GM12873 (cell line): ENCODE results near the gene OR5K2.

Experiments
- CTCF ChIP-seq: IDR thresholded peaks from 2 replicates; pipeline ENCODE4 v1.5.1; 2012; ENCODE audit warnings: low read depth, mild to moderate bottlenecking, moderate library complexity, low read length, control low read depth; ENCODE audit not compliant: insufficient read depth; ENCODE audit errors: missing control alignments

The OR5K2 gene

GRCh38 chr3:98508582-98508981 lies 11.1 kb downstream of the OR5K2 start:
- TF ChIP-seq CTCF: no peak

- TF ChIP-seq CTCF: no peak
Measured at GRCh38 chr3:98512576-98512975, 15.1 kb downstream of the OR5K2 start.

- no peak for TF ChIP-seq CTCF
Measured at GRCh38 chr3:98513091-98513511, 15.6 kb downstream of the OR5K2 start.

GRCh38 chr3:98513736-98514135 lies 16.3 kb downstream of the OR5K2 start:
- no peak for TF ChIP-seq CTCF

GRCh38 chr3:98514948-98515347 lies 17.5 kb downstream of the OR5K2 start:
- TF ChIP-seq CTCF: no peak

GRCh38 chr3:98518816-98519215 lies 21.3 kb downstream of the OR5K2 start:
- TF ChIP-seq CTCF: no peak

GRCh38 chr3:98519351-98519750 lies 21.9 kb downstream of the OR5K2 start:
- no peak for TF ChIP-seq CTCF
